Liver (tissue), 9 donors: ENCODE results near the gene HIPK1. TPM values are rescaled to one million over a fixed set of nuclear protein-coding genes. Genes with fewer than 3 reads are reported as not detected.

Source experiments
- DNase-seq: peaks from one replicate; pipeline ENCODE4 v3.0.0-alpha.2; 2017; ENCODE audit warnings: low spot score
- H3K27ac ChIP-seq, 2 donors: one replicate each; pipeline ENCODE4 v1.7.0; 2013; ENCODE audit warnings: inconsistent platforms in 2 of 2, low read length in 2 of 2, control low read depth in 1 of 2, low read depth in 1 of 2, mild to moderate bottlenecking in 1 of 2
- H3K27me3 ChIP-seq, 4 donors: one replicate each; pipeline versions ENCODE4 v1.6.1 to v1.7.0; 2013; ENCODE audit warnings: low read length in 3 of 4, inconsistent platforms in 1 of 4, mild to moderate bottlenecking in 1 of 4, moderate library complexity in 1 of 4; ENCODE audit not compliant: control insufficient read depth in 4 of 4, insufficient read depth in 4 of 4
- H3K36me3 ChIP-seq, 4 donors: one replicate each; pipeline versions ENCODE4 v1.6.1 to v1.7.0; 2013; ENCODE audit warnings: low read length in 3 of 4, mild to moderate bottlenecking in 3 of 4, low read depth in 1 of 4, moderate library complexity in 1 of 4; ENCODE audit not compliant: control insufficient read depth in 4 of 4, insufficient read depth in 3 of 4
- H3K4me1 ChIP-seq, 4 donors: one replicate each; pipeline versions ENCODE4 v1.6.1 to v1.7.0; 2013; ENCODE audit warnings: low read length in 3 of 4, mild to moderate bottlenecking in 3 of 4, moderate library complexity in 1 of 4; ENCODE audit not compliant: control insufficient read depth in 4 of 4, insufficient read depth in 4 of 4
- H3K4me3 ChIP-seq, 3 donors: one replicate each; pipeline versions ENCODE4 v1.6.1 to v1.7.0; 2013; ENCODE audit warnings: low read length in 3 of 3, control low read depth in 1 of 3, low read depth in 1 of 3, mild to moderate bottlenecking in 1 of 3
- H3K9ac ChIP-seq, 2 donors: one replicate each; pipeline ENCODE4 v1.7.0; 2013; ENCODE audit warnings: low read length in 2 of 2, mild to moderate bottlenecking in 2 of 2, moderate library complexity in 2 of 2, control low read depth in 1 of 2, low read depth in 1 of 2
- H3K9me3 ChIP-seq, 4 donors: one replicate each; pipeline versions ENCODE4 v1.6.1 to v1.7.0; 2013; ENCODE audit warnings: low read length in 3 of 4; ENCODE audit not compliant: control insufficient read depth in 4 of 4
- CTCF ChIP-seq: fragments of 150-350 bp; IDR thresholded peaks from 2 replicates; pipeline ENCODE4 v1.5.1; 2017; ENCODE audit warnings: improper control_type of control experiment, low read depth, low read length; ENCODE audit not compliant: missing input control
- EGR1 ChIP-seq, 2 donors: IDR thresholded peaks; 2 replicates each; pipeline ENCODE4 v1.6.1; 2016 to 2018; ENCODE audit warnings: antibody characterized with exemption in 2 of 2, low read depth in 2 of 2
- FOXA2 ChIP-seq: IDR thresholded peaks from 2 replicates; pipeline ENCODE4 v1.6.1; 2016; ENCODE audit warnings: antibody characterized with exemption
- HNF4A ChIP-seq, 2 donors: conservative IDR thresholded peaks; 2 replicates each; pipeline ENCODE4 v1.6.1; 2016; ENCODE audit warnings: antibody characterized with exemption in 2 of 2, mild to moderate bottlenecking in 2 of 2
- HNF4G ChIP-seq: IDR thresholded peaks from 2 replicates; pipeline ENCODE4 v1.6.1; 2016; ENCODE audit warnings: antibody characterized with exemption
- JUND ChIP-seq, 2 donors: IDR thresholded peaks; 2 replicates each; pipeline ENCODE4 v1.6.1; 2016; ENCODE audit warnings: antibody characterized with exemption in 2 of 2
- NR2F2 ChIP-seq: IDR thresholded peaks from 2 replicates; pipeline ENCODE4 v1.6.1; 2016; ENCODE audit warnings: antibody characterized with exemption
- RAD21 ChIP-seq, 2 donors: IDR thresholded peaks; 2 replicates each; pipeline ENCODE4 v1.6.1; 2016; ENCODE audit warnings: antibody characterized with exemption in 2 of 2, mild to moderate bottlenecking in 2 of 2
- REST ChIP-seq: IDR thresholded peaks from 2 replicates; pipeline ENCODE4 v1.6.1; 2016; ENCODE audit warnings: antibody characterized with exemption, mild to moderate bottlenecking
- SP1 ChIP-seq: IDR thresholded peaks from 2 replicates; pipeline ENCODE4 v1.6.1; 2018; ENCODE audit warnings: antibody characterized with exemption, mild to moderate bottlenecking
- TAF1 ChIP-seq: conservative IDR thresholded peaks from 2 replicates; pipeline ENCODE4 v1.6.1; 2016; ENCODE audit warnings: antibody characterized with exemption, mild to moderate bottlenecking
- YY1 ChIP-seq: IDR thresholded peaks from 2 replicates; pipeline ENCODE4 v1.6.1; 2016; ENCODE audit warnings: antibody characterized with exemption, mild to moderate bottlenecking
- ZBTB33 ChIP-seq: IDR thresholded peaks from 2 replicates; pipeline ENCODE4 v1.6.1; 2016; ENCODE audit warnings: antibody characterized with exemption
- WGBS: extraction: QIAGEN DNeasy Blood & Tissue Kit; methylation state at CpG from one replicate; pipeline ENCODE4 v1.1.7; 2013; 5-methylcytosine and 5-hydroxymethylcytosine counted together
- polyA plus RNA-seq, 2 donors: library from polyadenylated mRNA; stranded (reverse) in 1 of 2; unstranded in 1 of 2; fragments of 200-250 nt in 1 of 2; fragments of >200 nt in 1 of 2; fragmentation: Nextera tagmentation in 1 of 2; extraction: Ambion mirVana in 1 of 2; gene quantifications; one replicate each; pipeline versions ENCODE4 v1.2.1 to v1.2.3, GENCODE V29; 2013 to 2015
- total RNA-seq, 2 donors: library from RNA; depleted of rRNA; stranded (reverse); fragments of >200 nt; gene quantifications; one replicate each; pipeline ENCODE4 v1.2.3, GENCODE V29; 2014
- TF ChIP-seq, protein P1 (sequence below): IDR thresholded peaks from 2 replicates; pipeline ENCODE4 v1.6.1; 2016; ENCODE audit warnings: antibody characterized with exemption
- donor health status: healthy.
- donor health status: healthy.
- donor health status: healthy.
- donor health status: healthy.
- donor health status: healthy.

HIPK1 gene
- total and polyA plus RNA-seq, 4 donors, result 8.7 to 50.2 (median 15.1) TPM

DNA sequence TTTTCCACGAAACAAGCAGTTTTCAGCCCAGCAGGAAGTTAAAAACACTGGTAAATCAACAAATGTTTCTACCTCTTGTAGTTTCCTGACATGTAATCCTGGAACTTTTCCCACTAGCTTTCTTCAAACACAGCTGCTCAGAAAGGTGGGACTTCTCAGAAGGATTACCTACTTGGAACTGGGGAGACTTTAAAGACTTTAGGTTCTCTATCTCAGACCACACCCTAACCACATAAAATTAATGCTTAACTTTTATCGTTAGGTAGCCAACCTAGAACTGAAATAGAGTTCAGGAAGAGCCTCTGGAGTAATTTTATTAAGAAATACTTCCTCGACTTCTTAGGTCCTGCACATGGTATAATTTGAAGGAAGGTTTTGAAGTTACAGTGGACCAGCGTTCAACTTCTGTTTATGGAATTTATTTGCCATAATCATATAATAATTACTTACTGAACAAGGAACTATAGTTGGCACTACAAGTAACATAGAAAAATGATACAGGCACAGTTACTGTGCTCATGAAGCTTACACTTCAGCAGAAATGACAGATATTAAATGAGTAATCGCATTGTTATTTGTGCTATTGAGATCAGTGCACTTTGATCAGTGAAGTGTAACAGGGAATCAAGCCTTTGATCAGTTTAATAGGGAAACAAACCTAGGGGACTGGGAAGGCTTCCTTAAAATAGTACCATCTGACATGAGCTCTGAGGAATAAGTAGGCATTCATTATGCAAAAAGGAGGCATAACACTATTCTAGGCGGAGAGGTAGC lies 41.5 kb upstream of the HIPK1 start, which contains the start of gene BCL2L15:
Gene BCL2L15 (minus strand): TSS at position 180 of the 774 bp plus-strand sequence. CDS start 206 bp downstream, outside the sequence.
- no peaks in the 10 kb centered on the region for H3K4me1 ChIP-seq
- DNase-seq, result no peak
- H3K4me3 ChIP-seq, result no peak within 1 kb of the TSS
- no peak for TF ChIP-seq HNF4A (conservative IDR thresholded peaks at IDR 0.05)
- TF ChIP-seq HNF4G, result no peak
- TF ChIP-seq TAF1, result no peak
- TF ChIP-seq RAD21 (IDR thresholded peaks at IDR 0.05), result no peak
- no peak for TF ChIP-seq JUND (IDR thresholded peaks at IDR 0.05)
- no peak for TF ChIP-seq EGR1 (IDR thresholded peaks at IDR 0.05; ENCODE audit: low read depth in 2 of 2)
- no peak for TF ChIP-seq SP1
- TF ChIP-seq FOXA2, result no peak
- no peaks in the 10 kb centered on the region for H3K27me3 ChIP-seq
- no peaks in the 10 kb centered on the region for H3K36me3 ChIP-seq
- H3K27ac ChIP-seq, result no peak within 1 kb of the TSS
- no peaks in the 10 kb centered on the region for H3K9me3 ChIP-seq
- 68% methylated on average over 6 of the region's 6 CpGs for WGBS
- H3K9ac ChIP-seq, result no peak within 1 kb of the TSS

DNA sequence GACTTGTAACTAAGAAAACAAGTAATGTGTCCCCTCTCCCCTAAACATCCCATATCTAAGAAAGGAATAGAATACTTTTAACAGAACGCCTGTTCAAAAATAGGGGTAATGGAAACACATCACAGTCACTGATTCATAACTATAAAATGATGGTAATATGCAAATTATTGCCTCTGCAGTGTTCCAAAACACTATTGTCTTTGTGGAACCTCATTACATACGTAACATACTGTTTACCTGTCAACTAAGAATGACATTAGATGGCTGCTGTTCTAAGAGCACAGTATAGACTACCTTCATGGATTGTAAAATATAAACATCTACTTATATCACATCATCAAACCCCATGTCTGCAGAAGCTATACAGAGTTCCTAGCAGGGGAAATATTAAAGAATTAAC lies 38.3 kb upstream of the HIPK1 start:
- H3K4me1 ChIP-seq, result no peaks in the 10 kb centered on the region
- no peaks in the 10 kb centered on the region for H3K9me3 ChIP-seq
- no peak overlapping the region for H3K27ac ChIP-seq
- no peak for TF ChIP-seq CTCF
- no peak for TF ChIP-seq REST
- TF ChIP-seq JUND (IDR thresholded peaks at IDR 0.05), result no peak
- 46% methylated on average over 2 of the region's 2 CpGs for WGBS
- H3K27me3 ChIP-seq, result no peaks in the 10 kb centered on the region
- no peak overlapping the region for H3K4me3 ChIP-seq
- H3K36me3 ChIP-seq, result peaks cover 0 to 13% (median 7%) of the 10 kb centered on the region in 4 donors
- DNase-seq, result no peak
- no peak overlapping the region for H3K9ac ChIP-seq

DNA sequence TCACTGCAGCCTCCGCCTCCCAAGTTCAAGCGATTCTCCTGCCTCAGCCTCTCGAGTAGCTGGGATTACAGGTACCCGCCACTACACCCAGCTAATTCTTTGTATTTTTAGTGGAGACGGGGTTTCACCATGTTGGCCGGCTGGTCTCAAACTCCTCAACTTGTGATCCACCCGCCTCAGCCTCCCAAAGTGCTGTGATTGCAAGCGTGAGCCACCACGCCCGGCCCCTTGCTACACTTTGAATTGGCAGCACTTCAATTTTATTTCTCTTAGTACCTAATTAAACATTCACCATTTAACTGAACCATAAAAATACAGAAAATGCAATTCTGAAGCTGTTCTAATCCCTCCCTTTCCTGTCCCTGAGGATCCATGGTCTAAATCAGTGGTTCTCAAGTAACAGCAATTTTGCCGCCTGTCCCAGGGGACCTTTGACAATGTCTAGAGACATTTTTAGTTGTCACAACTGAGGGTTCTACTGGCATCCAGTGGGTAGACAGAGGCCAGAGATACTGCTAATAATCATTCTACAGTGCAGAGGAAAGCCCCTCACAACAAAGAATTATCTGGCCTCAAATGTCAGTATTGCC lies 37.4 kb upstream of the HIPK1 start:
- no peak for DNase-seq
- Histone ChIP-seq H3K36me3 (peaks cover 3 to 20% (median 12%) of the 10 kb centered on the region in 4 donors), H3K9ac (no peak overlapping the region), H3K4me1 (no peaks in the 10 kb centered on the region), H3K9me3 (no peaks in the 10 kb centered on the region), H3K4me3 (no peak overlapping the region), H3K27ac (no peak overlapping the region), H3K27me3 (no peaks in the 10 kb centered on the region)
- WGBS, result 92% methylated on average over 11 of the region's 11 CpGs
- TF ChIP-seq JUND (IDR thresholded peaks at IDR 0.05), result no peak
- TF ChIP-seq YY1, result no peak
- TF ChIP-seq REST, result no peak
- TF ChIP-seq NR2F2, result no peak
- TF ChIP-seq EGR1 (IDR thresholded peaks at IDR 0.05; ENCODE audit: low read depth in 2 of 2), result no peak
- no peak for TF ChIP-seq SP1
- TF ChIP-seq, protein P1, sequence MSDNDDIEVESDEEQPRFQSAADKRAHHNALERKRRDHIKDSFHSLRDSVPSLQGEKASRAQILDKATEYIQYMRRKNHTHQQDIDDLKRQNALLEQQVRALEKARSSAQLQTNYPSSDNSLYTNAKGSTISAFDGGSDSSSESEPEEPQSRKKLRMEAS, result no peak
- TF ChIP-seq ZBTB33, result no peak
